Activated CD8-positive, alpha-beta T cell treated with anti-CD3 and anti-CD28 coated beads, Interleukin-2, amount 10 ng/mL, durations not matched to agents 7 days and 5 days (primary cell): Measurements from ENCODE around the gene BCL2L15. TPM values are rescaled to one million over a fixed set of nuclear protein-coding genes. Genes with fewer than 3 reads are reported as not detected.
A peak's percentile ranks its signal among the peaks of the same experiment; 100 is the strongest.

ENCODE experiments used
- ATAC-seq: fragments of 150-1000 bp; cut with Tn5 transposase; one replicate; pipeline ENCODE4 v1.10.0; 2021; ENCODE audit warnings: moderate library complexity
- CTCF ChIA-PET: fragments of 350-600 bp; sonication (Branson Sonifier 250); formaldehyde crosslinking; loops from one replicate; lab custom pipeline; 2021; ENCODE audit warnings: antibody characterized with exemption; lab: Charles Lee
- POLR2A ChIA-PET: fragments of 350-600 bp; sonication (Branson Sonifier 250); formaldehyde crosslinking; loops from one replicate; lab custom pipeline; 2021; ENCODE audit warnings: antibody characterized with exemption; lab: Charles Lee
- DNase-seq: peaks from one replicate; pipeline ENCODE4 v3.0.0-alpha.2; 2020
- H3K27ac Mint-ChIP-seq: one replicate; pipeline ENCODE4 v1.8.0; 2021; ENCODE audit warnings: mild to moderate bottlenecking, mixed read lengths
- H3K27me3 Mint-ChIP-seq: one replicate; pipeline ENCODE4 v1.8.0; 2021; ENCODE audit warnings: low read depth, mixed read lengths
- H3K36me3 Mint-ChIP-seq: one replicate; pipeline ENCODE4 v1.8.0; 2021; ENCODE audit warnings: low read depth, mixed read lengths
- H3K4me1 Mint-ChIP-seq: one replicate; pipeline ENCODE4 v1.8.0; 2021; ENCODE audit warnings: low read depth, mixed read lengths
- H3K4me3 Mint-ChIP-seq: one replicate; pipeline ENCODE4 v1.8.0; 2021; ENCODE audit warnings: mild to moderate bottlenecking, mixed read lengths
- H3K9me3 Mint-ChIP-seq: one replicate; pipeline ENCODE4 v1.8.0; 2022; ENCODE audit warnings: mixed read lengths; ENCODE audit not compliant: insufficient read depth
- total RNA-seq, 2 experiments: library from RNA; stranded (reverse); gene quantifications; one replicate each; pipeline ENCODE4 v1.2.3, GENCODE V29; 2021

Gene BCL2L15
- total RNA-seq, 2 experiments from 2014 or later: 1.0 to 1.1 TPM

DNA sequence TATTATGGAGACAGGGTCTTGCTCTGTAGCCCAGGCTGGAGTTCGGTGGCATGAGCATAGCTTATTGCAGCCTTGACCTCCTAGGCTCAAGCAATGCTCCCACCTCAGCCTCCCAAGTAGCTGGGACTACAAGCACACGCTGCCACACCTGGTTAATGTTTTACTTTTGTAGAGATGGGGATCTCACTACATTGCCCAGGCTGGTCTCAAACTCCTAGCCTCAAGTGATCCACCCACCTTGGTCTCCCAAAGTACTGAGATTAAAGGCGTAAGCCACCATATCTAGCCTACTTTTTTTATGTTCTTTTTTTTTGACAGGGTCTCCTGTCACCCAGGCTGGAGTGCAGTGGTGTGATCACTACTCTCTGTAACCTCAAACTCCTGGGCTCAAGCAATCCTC lies 5.9 kb upstream of the BCL2L15 start:
- CTCF ChIA-PET: interaction anchor here (0.9 to 2.3 kb wide), 5 partner anchors 12 to 26 kb away, joined by 3 to 9 read pairs (median 4); no protein-coding TSS in a partner anchor
- no peak overlapping the region for H3K4me3 Mint-ChIP-seq
- H3K27ac Mint-ChIP-seq: peak overlapping the region; percentile 13
- POLR2A ChIA-PET: interaction anchor here (0.7 to 1.1 kb wide), 3 partner anchors 11 to 38 kb away, joined by 4 to 5 read pairs (median 5); partner anchors contain the start of gene AP4B1
- H3K4me1 Mint-ChIP-seq: peaks cover 5% of the 10 kb centered on the region
- H3K27me3 Mint-ChIP-seq: no peaks in the 10 kb centered on the region
- H3K9me3 Mint-ChIP-seq: no peaks in the 10 kb centered on the region
- H3K36me3 Mint-ChIP-seq: peaks cover 44% of the 10 kb centered on the region
- DNase-seq (no peak), ATAC-seq (no peak)

DNA sequence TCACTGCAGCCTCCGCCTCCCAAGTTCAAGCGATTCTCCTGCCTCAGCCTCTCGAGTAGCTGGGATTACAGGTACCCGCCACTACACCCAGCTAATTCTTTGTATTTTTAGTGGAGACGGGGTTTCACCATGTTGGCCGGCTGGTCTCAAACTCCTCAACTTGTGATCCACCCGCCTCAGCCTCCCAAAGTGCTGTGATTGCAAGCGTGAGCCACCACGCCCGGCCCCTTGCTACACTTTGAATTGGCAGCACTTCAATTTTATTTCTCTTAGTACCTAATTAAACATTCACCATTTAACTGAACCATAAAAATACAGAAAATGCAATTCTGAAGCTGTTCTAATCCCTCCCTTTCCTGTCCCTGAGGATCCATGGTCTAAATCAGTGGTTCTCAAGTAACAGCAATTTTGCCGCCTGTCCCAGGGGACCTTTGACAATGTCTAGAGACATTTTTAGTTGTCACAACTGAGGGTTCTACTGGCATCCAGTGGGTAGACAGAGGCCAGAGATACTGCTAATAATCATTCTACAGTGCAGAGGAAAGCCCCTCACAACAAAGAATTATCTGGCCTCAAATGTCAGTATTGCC lies 4.3 kb upstream of the BCL2L15 start:
- Mint-ChIP-seq H3K27ac (peak overlapping the region; percentile 34), H3K36me3 (peaks cover 38% of the 10 kb centered on the region), H3K4me3 (no peak overlapping the region), H3K9me3 (no peaks in the 10 kb centered on the region), H3K4me1 (peaks cover 13% of the 10 kb centered on the region), H3K27me3 (no peaks in the 10 kb centered on the region)
- POLR2A ChIA-PET: no interaction called here
- DNase-seq: peak; percentile 14
- CTCF ChIA-PET: interaction anchor here (1.7 to 2.0 kb wide), 3 partner anchors 10 to 22 kb away, joined by 3 to 7 read pairs (median 6); no protein-coding TSS in a partner anchor
- no peak for ATAC-seq

DNA sequence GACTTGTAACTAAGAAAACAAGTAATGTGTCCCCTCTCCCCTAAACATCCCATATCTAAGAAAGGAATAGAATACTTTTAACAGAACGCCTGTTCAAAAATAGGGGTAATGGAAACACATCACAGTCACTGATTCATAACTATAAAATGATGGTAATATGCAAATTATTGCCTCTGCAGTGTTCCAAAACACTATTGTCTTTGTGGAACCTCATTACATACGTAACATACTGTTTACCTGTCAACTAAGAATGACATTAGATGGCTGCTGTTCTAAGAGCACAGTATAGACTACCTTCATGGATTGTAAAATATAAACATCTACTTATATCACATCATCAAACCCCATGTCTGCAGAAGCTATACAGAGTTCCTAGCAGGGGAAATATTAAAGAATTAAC lies 3.4 kb upstream of the BCL2L15 start:
- no peak for DNase-seq
- peaks cover 33% of the 10 kb centered on the region for H3K36me3 Mint-ChIP-seq
- ChIA-PET POLR2A (no interaction called here), CTCF (interaction anchor here (1.5 to 1.9 kb wide), 3 partner anchors 10 to 13 kb away, joined by 3 to 7 read pairs (median 6); partner anchors contain the start of gene AP4B1)
- H3K4me3 Mint-ChIP-seq: no peak overlapping the region
- H3K27me3 Mint-ChIP-seq: no peaks in the 10 kb centered on the region
- H3K9me3 Mint-ChIP-seq: no peaks in the 10 kb centered on the region
- no peak overlapping the region for H3K27ac Mint-ChIP-seq
- H3K4me1 Mint-ChIP-seq: peaks cover 13% of the 10 kb centered on the region
- ATAC-seq: no peak

DNA sequence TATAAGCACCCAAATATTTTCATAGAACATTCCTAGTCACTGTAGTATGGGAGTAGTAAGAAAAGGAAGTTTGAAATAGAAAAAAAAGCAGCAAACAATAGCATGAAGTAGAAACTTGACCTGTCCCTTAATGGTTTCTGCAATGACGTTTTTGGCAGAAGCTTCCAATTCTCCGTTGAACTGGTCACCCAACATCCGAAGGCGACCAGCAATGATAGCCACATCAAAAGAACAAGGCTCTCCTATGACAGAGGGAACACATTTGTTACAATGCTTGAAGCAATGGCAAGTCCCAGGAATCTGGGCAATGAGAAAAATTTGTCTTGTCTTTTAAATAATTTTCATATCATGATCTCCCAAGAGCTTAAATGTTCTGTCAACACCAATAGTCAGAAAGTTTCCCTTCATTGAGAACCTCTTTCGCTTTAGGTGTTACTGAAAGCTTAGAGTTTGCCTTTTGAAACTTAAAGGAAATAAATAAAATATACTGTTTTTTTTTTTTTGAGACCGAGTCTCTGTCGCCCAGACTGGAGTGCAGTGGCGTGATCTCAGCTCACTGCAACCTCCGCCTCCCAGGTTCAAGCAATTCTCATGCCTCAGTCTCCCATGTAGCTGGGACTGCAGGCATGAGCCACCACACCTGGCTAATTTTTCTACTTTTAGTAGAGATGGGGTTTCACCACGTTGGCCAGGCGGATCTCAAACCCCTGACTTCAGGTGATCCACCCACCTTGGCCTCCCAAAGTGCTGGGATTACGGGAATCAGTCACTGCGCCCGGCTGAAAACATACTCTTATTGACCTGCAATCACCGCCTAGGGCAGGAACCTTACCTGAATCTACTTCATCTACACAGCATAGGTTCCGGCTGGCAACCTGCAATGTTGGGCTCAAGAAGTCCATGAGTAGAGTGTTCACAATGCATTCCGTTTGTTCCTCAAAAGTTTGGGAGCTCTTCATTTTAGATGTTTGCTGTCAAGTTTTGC lies 672 bp downstream of the BCL2L15 start:
- DNase-seq: peak; percentile 13
- no peaks in the 10 kb centered on the region for H3K27me3 Mint-ChIP-seq
- H3K27ac Mint-ChIP-seq: peak overlapping the region; percentile 27
- no peaks in the 10 kb centered on the region for H3K9me3 Mint-ChIP-seq
- H3K4me1 Mint-ChIP-seq: peaks cover 18% of the 10 kb centered on the region
- no peak for ATAC-seq
- no peak overlapping the region for H3K4me3 Mint-ChIP-seq
- POLR2A ChIA-PET: no interaction called here
- CTCF ChIA-PET: interaction anchor here (1.4 to 1.9 kb wide), 4 partner anchors 11 to 43 kb away, joined by 4 to 6 read pairs (median 4); partner anchors contain the start of gene HIPK1
- peaks cover 13% of the 10 kb centered on the region for H3K36me3 Mint-ChIP-seq

DNA sequence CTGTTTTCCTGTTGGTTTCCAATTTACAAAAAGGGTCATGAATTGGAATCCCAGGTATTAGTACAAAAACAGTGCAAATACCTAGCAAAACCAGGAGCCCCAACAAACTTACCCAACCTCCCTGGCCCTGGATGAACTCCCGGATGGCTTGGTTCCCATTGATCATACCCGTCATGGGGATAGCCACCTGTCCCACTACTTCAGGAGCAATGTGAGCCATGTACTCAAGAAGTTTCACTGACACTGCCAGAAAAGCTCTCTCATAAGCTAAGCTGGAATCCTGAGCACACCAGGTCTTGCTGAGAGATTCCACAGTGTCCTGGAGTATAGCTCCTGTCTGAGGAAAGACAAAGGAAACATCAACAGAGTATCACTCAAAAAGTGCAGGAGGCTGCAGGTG lies 5.7 kb downstream of the BCL2L15 start:
- no peaks in the 10 kb centered on the region for H3K27me3 Mint-ChIP-seq
- H3K4me1 Mint-ChIP-seq: peaks cover 42% of the 10 kb centered on the region
- H3K27ac Mint-ChIP-seq: no peak overlapping the region
- DNase-seq: no peak
- H3K36me3 Mint-ChIP-seq: peaks cover 23% of the 10 kb centered on the region
- ChIA-PET POLR2A (interaction anchor here (4.1 to 5.7 kb wide), 2 partner anchors 12 to 23 kb away, joined by 15 to 38 read pairs; partner anchors contain the start of genes AP4B1 and DCLRE1B), CTCF (interaction anchor here (0.6 to 2.4 kb wide), 10 partner anchors 9 to 809 kb away, joined by 3 to 12 read pairs (median 6); partner anchors contain the start of genes AP4B1 and LRIG2)
- ATAC-seq: no peak
- H3K9me3 Mint-ChIP-seq: peaks cover 6% of the 10 kb centered on the region
- H3K4me3 Mint-ChIP-seq: no peak overlapping the region

DNA sequence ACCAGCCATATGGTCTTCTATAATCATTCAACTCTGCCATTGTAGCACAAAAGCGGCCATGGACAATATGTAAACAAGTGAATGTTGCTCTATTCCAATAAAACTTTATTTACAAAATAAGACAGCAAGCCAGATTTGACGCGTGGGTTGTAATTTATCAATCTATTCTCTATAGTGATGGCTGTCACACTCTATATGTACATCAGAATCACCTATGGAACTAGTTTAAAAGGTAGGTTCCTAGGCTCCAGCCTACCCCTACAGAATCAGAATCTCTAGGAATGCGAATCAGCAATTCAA lies 7.7 kb downstream of the BCL2L15 start:
- Mint-ChIP-seq H3K36me3 (peaks cover 19% of the 10 kb centered on the region), H3K27me3 (no peaks in the 10 kb centered on the region), H3K9me3 (peaks cover 6% of the 10 kb centered on the region), H3K4me1 (peaks cover 60% of the 10 kb centered on the region), H3K27ac (peak overlapping the region; percentile 70), H3K4me3 (no peak overlapping the region)
- DNase-seq (no peak), ATAC-seq (no peak)
- ChIA-PET POLR2A (interaction anchor here (2.9 to 5.7 kb wide), 3 partner anchors 10 to 50 kb away, joined by 11 to 38 read pairs (median 15); partner anchors contain the start of genes AP4B1, DCLRE1B and HIPK1), CTCF (interaction anchor here (0.7 to 2.4 kb wide), 9 partner anchors 10 to 78 kb away, joined by 3 to 12 read pairs (median 4); partner anchors contain the start of genes AP4B1 and DCLRE1B)

DNA sequence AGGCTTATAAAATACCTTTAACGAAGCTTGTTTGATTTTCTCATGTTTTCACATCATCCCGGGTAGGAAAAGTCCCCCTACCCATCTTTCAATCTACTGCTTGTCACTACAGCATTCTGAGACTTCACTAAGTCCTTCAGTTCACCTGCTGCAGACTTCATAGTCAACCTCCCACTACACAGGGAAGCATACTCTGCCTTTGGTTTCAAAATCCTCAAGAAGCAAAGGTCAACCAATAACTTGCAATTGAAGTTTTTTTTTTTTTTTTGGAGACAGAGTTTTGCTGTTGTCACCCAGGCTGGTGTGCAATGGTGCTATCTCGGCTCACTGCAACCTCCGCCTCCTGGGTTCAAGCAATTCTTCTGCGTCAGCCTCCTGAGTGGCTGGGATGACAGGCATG lies 11.2 kb downstream of the BCL2L15 start:
- Mint-ChIP-seq H3K27ac (no peak overlapping the region), H3K27me3 (no peaks in the 10 kb centered on the region), H3K9me3 (peaks cover 6% of the 10 kb centered on the region), H3K4me3 (no peak overlapping the region), H3K4me1 (peaks cover 76% of the 10 kb centered on the region), H3K36me3 (peaks cover 18% of the 10 kb centered on the region)
- ATAC-seq: no peak
- ChIA-PET CTCF (interaction anchor here (1.0 to 4.0 kb wide), 8 partner anchors 9 to 804 kb away, joined by 3 to 33 read pairs (median 5); partner anchors contain the start of genes AP4B1, BCL2L15 and LRIG2), POLR2A (interaction anchor here (0.8 to 4.9 kb wide), 4 partner anchors 17 to 54 kb away, joined by 3 to 26 read pairs (median 10); partner anchors contain the start of genes AP4B1 and HIPK1)
- DNase-seq: no peak

DNA sequence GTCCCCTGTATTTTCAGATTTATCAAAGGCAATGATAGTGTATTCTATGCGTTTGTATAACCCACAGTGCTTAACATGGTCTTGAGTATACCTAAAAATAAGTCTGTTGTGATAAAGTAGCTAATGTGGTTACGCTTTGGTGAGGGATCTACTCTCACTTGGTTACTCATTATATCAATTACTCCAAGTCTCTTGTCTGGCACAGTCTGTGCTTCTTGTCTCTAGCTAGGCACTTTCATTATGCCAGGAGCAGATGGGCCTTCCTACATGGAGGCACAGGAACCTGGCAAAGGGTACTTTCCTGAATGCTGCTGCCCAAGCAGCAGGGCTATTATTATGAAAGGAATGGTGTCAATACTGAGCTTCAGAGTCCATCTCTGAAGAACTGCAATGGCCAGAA lies 11.7 kb downstream of the BCL2L15 start:
- POLR2A ChIA-PET: interaction anchor here (0.8 to 4.9 kb wide), 4 partner anchors 17 to 54 kb away, joined by 3 to 26 read pairs (median 10); partner anchors contain the start of genes AP4B1 and HIPK1
- CTCF ChIA-PET: interaction anchor here (1.1 to 4.0 kb wide), 11 partner anchors 8 to 803 kb away, joined by 3 to 33 read pairs (median 5); partner anchors contain the start of genes AP4B1, BCL2L15 and LRIG2
- peaks cover 6% of the 10 kb centered on the region for H3K9me3 Mint-ChIP-seq
- H3K27me3 Mint-ChIP-seq: no peaks in the 10 kb centered on the region
- H3K4me3 Mint-ChIP-seq: no peak overlapping the region
- H3K36me3 Mint-ChIP-seq: peaks cover 16% of the 10 kb centered on the region
- H3K27ac Mint-ChIP-seq: no peak overlapping the region
- ATAC-seq: no peak
- peaks cover 71% of the 10 kb centered on the region for H3K4me1 Mint-ChIP-seq
- DNase-seq: no peak

DNA sequence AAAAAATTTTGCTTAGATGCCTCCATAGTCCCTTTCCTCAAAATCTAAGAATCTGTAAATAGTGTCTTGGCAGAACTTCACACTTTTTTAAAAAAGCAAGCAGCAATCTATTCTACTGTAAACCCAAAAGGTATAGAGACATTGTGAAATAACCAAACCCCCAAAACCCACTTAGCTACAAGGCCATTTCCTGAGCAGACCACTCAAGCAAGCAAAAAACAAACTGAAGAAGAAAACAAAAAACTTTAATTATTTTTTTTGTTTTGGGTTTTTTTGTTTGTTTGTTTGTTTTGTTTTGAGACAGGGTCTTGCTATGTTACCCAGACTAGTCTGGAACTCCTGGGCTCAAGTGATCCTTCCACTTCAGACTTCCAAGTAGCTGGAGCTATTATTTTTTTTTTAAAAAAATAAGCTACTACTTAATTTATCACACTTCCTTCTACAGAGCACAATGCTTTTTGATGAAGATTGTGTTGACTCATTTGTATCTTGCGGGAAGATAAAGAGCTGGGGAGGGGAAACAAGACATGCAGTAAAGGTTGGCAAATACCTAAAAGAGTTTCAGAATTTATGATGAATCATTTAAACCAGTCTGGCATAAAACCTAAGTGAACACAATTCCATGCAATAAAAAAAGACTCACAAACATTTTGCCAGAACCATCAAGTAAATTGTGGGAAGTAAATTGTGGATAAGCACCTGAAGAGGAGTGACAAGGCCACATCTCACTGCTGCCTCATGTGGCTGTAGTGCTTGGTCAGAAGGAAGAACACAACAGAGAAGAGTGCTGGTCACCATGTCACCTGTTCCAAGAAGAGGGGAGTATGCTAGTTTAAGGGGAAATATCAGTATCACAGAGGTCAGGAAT lies 13.1 kb downstream of the BCL2L15 start:
- peaks cover 68% of the 10 kb centered on the region for H3K4me1 Mint-ChIP-seq
- CTCF ChIA-PET: interaction anchor here (0.8 to 4.0 kb wide), 11 partner anchors 12 to 84 kb away, joined by 3 to 33 read pairs (median 5); partner anchors contain the start of genes AP4B1 and HIPK1
- ATAC-seq: peak; percentile 21
- H3K9me3 Mint-ChIP-seq: peaks cover 2% of the 10 kb centered on the region
- H3K27ac Mint-ChIP-seq: peak overlapping the region; percentile 75
- peak overlapping the region; percentile 34 for H3K4me3 Mint-ChIP-seq
- H3K27me3 Mint-ChIP-seq: no peaks in the 10 kb centered on the region
- POLR2A ChIA-PET: interaction anchor here (1.3 to 4.9 kb wide), 2 partner anchors 30 to 56 kb away, joined by 5 to 26 read pairs; partner anchors contain the start of genes AP4B1 and HIPK1
- DNase-seq: no peak
- H3K36me3 Mint-ChIP-seq: peaks cover 17% of the 10 kb centered on the region

DNA sequence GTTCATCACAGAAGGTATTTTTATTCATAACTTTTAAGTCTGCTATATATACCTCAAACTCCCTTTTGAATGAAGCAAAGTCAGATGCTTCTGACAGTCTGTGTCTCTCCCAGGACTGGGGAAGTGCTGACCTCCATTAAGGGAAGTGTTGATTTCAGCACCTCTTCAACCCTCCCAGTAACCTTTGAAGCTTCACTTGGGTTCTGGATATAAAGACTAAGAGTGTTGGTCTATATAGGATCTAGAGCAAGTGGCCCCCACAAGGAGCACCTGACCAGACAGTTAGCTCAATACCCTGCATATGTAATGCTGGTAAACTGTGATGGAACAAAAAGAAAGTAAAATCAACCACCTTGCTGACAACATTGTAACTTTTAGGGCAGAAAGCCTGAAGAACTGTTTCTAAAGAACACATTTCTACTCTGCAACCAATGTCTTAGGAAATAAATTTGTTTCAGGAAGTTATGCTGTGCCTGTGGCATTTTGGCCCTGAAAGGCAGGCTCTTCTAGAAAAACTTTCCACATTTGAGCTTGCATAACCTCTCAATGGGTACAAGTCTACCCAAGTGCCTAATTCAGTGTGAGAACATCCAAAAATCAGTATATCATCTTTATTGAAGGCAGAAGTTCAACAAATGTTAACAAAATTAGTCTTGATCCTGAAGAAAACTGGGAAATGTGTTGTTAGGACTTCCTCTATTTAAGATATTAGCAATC lies 15.0 kb downstream of the BCL2L15 start:
- no peaks in the 10 kb centered on the region for H3K9me3 Mint-ChIP-seq
- POLR2A ChIA-PET: interaction anchor here (0.6 to 1.3 kb wide), 7 partner anchors 12 to 79 kb away, joined by 3 to 10 read pairs (median 6); partner anchors contain the start of genes AP4B1, HIPK1 and RSBN1
- H3K36me3 Mint-ChIP-seq: peaks cover 29% of the 10 kb centered on the region
- H3K27me3 Mint-ChIP-seq: no peaks in the 10 kb centered on the region
- peak; percentile 28 for ATAC-seq
- H3K27ac Mint-ChIP-seq: peak overlapping the region; percentile 99
- peak; percentile 50 for DNase-seq
- H3K4me1 Mint-ChIP-seq: peaks cover 71% of the 10 kb centered on the region
- CTCF ChIA-PET: interaction anchor here (0.9 to 1.2 kb wide), 3 partner anchors 8 to 59 kb away, joined by 4 to 9 read pairs (median 6); partner anchors contain the start of gene AP4B1
- peak overlapping the region; percentile 84 for H3K4me3 Mint-ChIP-seq
